ENCODE data around the gene NMB.

The NMB gene

DNA sequence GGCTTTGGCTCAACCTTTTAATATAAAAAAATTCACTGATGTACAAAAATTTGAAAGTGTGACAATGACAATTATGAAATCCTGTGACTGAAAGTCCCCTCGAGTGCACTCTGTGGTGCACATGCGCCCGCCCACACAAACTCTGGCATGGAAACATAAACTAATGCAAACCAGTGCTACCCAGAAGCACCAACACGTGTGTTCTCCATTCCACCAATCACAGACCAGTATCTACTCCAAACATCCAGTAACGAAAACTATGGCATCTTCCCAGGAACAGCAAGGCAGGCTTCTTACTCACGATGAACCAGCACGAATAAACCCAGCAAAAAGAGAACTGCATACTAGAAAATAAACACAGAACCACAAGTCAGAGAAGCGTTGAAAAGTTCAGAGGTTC is 11.7 kb upstream of the NMB start:
- no peak for DNase-seq (ENCODE audit: low read depth in 1 of 2, low spot score in 1 of 2)
- TF ChIP-seq JUND (IDR thresholded peaks at IDR 0.05; ENCODE audit: low read depth) = no peak
- in situ Hi-C loops (cut with HindIII; ENCODE audit: low pct_unique_long_range_greater_than_20kb, low sequenced_read_pairs) = no loop called here

DNA sequence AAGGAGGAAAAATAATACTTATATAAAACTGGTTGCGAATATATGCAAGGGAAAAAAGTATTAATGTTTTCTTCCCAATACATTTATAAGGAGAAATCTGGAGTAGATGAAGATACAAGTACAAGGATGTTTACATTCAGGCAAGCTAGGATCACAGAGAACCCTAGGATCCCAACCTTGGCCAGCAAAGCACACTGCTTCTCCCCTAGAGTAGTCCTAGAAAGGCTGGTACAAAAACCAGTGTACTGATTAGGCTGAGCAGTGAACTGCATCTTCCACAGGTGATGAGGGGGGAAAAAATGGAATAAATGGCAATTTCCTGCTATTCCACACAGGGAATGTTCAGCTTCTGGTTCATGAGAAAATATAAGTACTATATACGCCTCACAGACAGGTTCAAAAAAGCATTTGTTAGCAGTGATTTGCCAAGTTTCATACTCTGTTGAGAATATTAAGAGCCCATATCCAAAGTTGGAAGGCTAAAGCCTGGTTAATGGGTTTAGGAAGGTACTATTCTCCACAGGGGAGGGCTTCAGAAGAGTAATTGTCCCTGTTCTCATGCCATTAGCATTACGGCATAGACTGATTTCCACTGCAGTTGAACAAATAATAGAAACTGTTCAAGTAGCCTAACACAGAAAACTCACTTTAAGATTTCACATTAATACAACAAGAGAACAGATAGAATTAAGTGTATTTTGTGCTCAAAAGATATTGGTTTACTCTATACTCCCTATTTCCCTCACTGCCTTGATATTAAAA is 10.4 kb upstream of the NMB start:
- no peak for TF ChIP-seq JUND (IDR thresholded peaks at IDR 0.05; ENCODE audit: low read depth)
- no peak for DNase-seq (ENCODE audit: low read depth in 1 of 2, low spot score in 1 of 2)
- in situ Hi-C loops (cut with HindIII; ENCODE audit: low pct_unique_long_range_greater_than_20kb, low sequenced_read_pairs) = no loop called here

DNA sequence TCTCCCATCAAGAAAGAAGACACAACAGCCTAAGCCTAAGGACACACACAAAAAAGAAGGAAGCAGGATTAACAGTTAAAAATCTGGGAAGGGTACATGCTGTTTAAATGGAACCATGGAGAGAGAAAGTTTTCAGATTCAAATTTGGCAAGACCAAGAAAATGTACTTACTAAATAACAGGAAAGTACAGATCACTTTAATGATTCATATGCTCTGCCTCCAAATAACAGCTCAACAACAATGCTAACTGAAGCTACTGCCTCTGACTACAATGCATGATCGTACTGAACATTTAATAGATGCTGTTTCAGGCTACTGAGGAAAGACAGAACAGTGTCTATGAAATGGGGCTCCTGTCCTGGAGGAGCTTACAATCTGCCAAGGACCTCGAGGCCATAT is 8.4 kb upstream of the NMB start:
- in situ Hi-C loops (cut with HindIII; ENCODE audit: low pct_unique_long_range_greater_than_20kb, low sequenced_read_pairs) = no loop called here
- no peak for TF ChIP-seq JUND (IDR thresholded peaks at IDR 0.05; ENCODE audit: low read depth)
- DNase-seq (ENCODE audit: low read depth in 1 of 2, low spot score in 1 of 2) = no peak

- no peak for DNase-seq (ENCODE audit: low read depth in 1 of 2, low spot score in 1 of 2)
- in situ Hi-C loops (cut with HindIII; ENCODE audit: low pct_unique_long_range_greater_than_20kb, low sequenced_read_pairs) = no loop called here
- TF ChIP-seq JUND (IDR thresholded peaks at IDR 0.05; ENCODE audit: low read depth) = no peak
Measured at GRCh38 chr15:84661001-84661400, 3.0 kb upstream of the NMB start.

DNA sequence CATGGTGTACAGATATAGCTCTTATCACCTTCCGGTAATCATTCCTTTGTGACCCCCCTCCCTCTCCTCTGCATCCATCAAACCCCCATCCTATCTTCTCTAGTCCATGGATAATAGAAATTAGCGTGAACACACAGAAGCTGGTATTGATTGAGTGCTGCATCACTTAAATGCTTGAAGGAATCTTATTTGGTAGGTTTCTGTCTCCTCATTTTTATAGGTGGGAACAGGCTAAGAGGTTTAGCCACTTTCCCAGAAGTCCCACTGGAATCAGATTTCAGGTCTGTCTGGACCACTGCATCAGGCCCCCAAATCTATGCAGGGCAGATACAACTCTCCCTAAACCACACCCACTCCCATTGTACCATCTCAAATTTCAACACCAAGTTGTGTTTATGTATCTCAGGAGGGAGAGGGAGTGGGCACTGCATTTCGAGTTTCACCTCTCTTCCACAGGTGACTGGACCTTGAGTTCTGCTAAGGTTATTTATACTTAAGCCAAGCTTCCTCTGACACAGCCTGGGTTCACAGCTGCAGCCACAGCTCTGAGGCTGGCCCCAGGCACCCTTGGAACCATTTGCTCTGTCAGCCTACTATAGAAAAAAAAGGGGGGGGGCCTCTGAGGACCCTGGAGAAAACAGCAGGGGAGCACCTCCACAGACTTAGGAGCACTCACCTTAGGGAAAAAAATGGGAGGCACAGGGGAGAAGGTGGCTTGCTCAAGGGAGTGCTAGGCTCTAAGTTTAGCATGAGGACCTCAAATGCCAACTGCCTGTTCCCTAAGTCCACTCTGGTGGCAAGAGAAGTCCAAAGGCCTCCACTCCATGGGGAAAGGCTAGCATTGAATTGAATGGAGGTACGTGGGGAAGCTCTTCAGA is 2.1 kb upstream of the NMB start:
- no peak for TF ChIP-seq JUND (IDR thresholded peaks at IDR 0.05; ENCODE audit: low read depth)
- in situ Hi-C loops (cut with HindIII; ENCODE audit: low pct_unique_long_range_greater_than_20kb, low sequenced_read_pairs) = no loop called here
- DNase-seq (ENCODE audit: low read depth in 1 of 2, low spot score in 1 of 2) = no peak

- no peak for DNase-seq (ENCODE audit: low read depth in 1 of 2, low spot score in 1 of 2)
- in situ Hi-C loops (cut with HindIII; ENCODE audit: low pct_unique_long_range_greater_than_20kb, low sequenced_read_pairs) = no loop called here
- TF ChIP-seq JUND (IDR thresholded peaks at IDR 0.05; ENCODE audit: low read depth) = no peak
Measured at GRCh38 chr15:84658788-84659411, 901 bp upstream of the NMB start.

GRCh38 chr15:84657748-84658079 is 285 bp downstream of the NMB start:
- no peak for TF ChIP-seq JUND (IDR thresholded peaks at IDR 0.05; ENCODE audit: low read depth)
- in situ Hi-C loops (cut with HindIII; ENCODE audit: low pct_unique_long_range_greater_than_20kb, low sequenced_read_pairs) = no loop called here
- no peak for DNase-seq (ENCODE audit: low read depth in 1 of 2, low spot score in 1 of 2)

DNA sequence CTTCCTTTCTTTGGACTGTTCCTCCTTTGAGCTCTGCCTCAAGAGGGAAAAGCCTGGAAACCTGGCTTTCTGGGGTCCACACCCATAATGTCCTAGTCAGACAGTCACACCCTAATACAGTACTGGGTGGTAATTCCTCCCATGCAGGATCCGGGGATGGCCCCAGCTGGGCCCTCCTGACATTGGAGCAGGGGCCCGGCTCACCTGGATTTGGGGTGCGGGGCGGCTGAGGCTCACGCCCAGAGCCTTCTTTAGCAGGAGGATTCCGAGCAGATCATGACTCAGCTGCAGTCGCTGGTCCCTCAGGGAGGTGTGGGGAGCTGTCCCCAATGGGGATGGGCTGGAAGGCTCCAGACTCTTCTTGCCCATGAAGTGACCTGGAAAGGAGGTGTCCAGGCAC is 1.0 kb downstream of the NMB start:
- no peak for TF ChIP-seq JUND (IDR thresholded peaks at IDR 0.05; ENCODE audit: low read depth)
- in situ Hi-C loops (cut with HindIII; ENCODE audit: low pct_unique_long_range_greater_than_20kb, low sequenced_read_pairs) = no loop called here
- no peak for DNase-seq (ENCODE audit: low read depth in 1 of 2, low spot score in 1 of 2)

DNA sequence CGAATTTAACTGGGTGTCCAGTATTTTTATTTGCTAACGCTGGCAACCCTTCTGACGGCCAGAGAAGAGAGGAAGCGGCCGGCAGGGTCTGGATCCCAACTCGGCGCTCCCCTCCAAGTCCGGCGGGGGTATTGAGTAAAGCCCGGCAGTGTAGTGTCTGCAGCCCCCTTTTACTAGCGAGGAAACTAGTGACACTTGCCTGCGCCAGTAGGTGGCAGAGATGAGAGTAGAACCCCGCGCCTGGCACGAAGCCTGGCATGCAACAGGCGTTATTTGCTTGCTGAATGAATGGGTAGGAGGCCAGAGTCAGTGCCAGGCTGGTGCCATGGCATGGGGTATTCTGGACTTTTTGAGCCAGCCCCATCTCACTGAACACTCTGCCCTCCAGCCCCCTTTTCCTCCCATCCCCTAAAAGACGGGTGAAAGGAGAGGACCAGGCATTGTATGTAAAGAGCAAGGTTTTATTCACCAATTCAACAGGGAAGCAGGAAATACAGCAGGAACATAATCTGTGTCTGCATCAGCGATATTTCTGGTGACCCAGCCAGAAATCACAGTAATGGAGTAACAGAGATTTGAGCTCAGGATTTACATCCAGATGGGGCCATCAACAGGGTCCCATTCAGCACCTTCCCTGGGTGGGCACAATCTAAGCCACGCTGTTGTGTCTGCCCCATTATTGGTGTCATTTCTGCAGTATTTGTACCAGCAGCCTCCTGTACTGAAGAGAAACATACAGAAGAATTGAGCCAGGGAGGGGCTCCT is 3.1 kb downstream of the NMB start:
- no peak for TF ChIP-seq JUND (IDR thresholded peaks at IDR 0.05; ENCODE audit: low read depth)
- peak; percentile 75 to 92 for DNase-seq (ENCODE audit: low read depth in 1 of 2, low spot score in 1 of 2)
- in situ Hi-C loops (cut with HindIII; ENCODE audit: low pct_unique_long_range_greater_than_20kb, low sequenced_read_pairs) = no loop called here

DNA sequence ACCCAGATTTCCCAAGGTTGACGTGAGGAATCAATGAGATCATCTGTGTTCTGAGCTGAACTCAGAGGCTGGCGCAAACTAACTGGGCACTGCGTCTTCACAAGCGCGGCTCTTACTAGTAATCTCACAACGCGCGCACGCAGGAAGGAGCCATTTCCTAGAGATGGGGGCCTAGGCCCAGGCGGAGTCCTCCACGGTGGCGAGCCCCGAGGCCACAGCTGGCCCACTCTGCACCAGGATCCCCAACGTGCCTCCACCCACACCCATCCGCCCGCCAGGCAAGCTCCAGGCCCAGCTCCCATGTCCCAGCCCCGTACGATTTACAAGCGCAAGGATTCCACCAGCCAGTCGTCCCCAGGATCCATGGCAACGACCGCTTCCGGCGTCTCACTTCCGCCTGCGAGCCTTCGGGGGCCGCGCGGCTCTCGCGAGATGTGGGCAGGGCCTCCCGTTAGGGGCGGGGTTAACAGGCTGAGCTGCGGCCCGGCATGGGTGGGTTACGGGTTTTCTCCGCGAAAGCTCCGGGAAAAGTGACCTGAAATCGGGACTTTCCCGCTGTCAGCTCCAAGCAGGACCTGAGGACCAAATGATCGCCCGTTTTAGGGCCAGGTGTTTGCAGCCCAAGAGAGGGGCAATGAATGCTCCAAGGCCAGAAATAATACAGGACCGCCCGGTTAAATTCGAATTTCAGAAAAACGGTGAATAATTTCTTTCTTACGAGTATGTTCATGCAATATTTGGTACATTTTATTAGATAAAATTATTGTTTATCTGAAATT is 3.9 kb downstream of the NMB start, which contains the start of gene WDR73:
TSS of gene WDR73 (minus strand) at position 374 of the 779 bp plus-strand sequence. CDS start at position 365, 9 bp downstream.
- in situ Hi-C loops (cut with HindIII; ENCODE audit: low pct_unique_long_range_greater_than_20kb, low sequenced_read_pairs) = no loop called here
- DNase-seq (ENCODE audit: low read depth in 1 of 2, low spot score in 1 of 2) = peak; percentile 73 to 94
- no peak for TF ChIP-seq JUND (IDR thresholded peaks at IDR 0.05; ENCODE audit: low read depth)

GRCh38 chr15:84653584-84653909 is 4.5 kb downstream of the NMB start:
- no peak for DNase-seq (ENCODE audit: low read depth in 1 of 2, low spot score in 1 of 2)
- TF ChIP-seq JUND (IDR thresholded peaks at IDR 0.05; ENCODE audit: low read depth) = no peak
- in situ Hi-C loops (cut with HindIII; ENCODE audit: low pct_unique_long_range_greater_than_20kb, low sequenced_read_pairs) = no loop called here

GRCh38 chr15:84649706-84650105 is 8.3 kb downstream of the NMB start:
- in situ Hi-C loops (cut with HindIII; ENCODE audit: low pct_unique_long_range_greater_than_20kb, low sequenced_read_pairs) = no loop called here
- no peak for DNase-seq (ENCODE audit: low read depth in 1 of 2, low spot score in 1 of 2)
- TF ChIP-seq JUND (IDR thresholded peaks at IDR 0.05; ENCODE audit: low read depth) = no peak

Measured in T47D (cell line).